ENCODE data around the gene CCDC183.

The CCDC183 gene

GRCh38 chr9:136851941-136852663, 56.0 kb downstream of the CCDC183 start, which contains the start of gene MAMDC4:
Gene MAMDC4, plus strand, starts transcription at chr9:136852346. Its CDS starts 71 bp downstream, at chr9:136852417.
- DNase-seq = no peak

GRCh38 chr9:136852664-136853595, 56.8 kb downstream of the CCDC183 start:
- DNase-seq = no peak

- DNase-seq = no peak
Observed at GRCh38 chr9:136853596-136854112, 57.5 kb downstream of the CCDC183 start.

- no peak for DNase-seq
Observed at GRCh38 chr9:136854113-136854841, 58.1 kb downstream of the CCDC183 start.

GRCh38 chr9:136854842-136855460, 58.8 kb downstream of the CCDC183 start:
- DNase-seq = no peak

GRCh38 chr9:136855461-136856078, 59.4 kb downstream of the CCDC183 start:
- no peak for DNase-seq

GRCh38 chr9:136856079-136856476, 59.9 kb downstream of the CCDC183 start:
- no peak for DNase-seq

- no peak for DNase-seq
Observed at GRCh38 chr9:136856541-136857141, 60.5 kb downstream of the CCDC183 start.

- DNase-seq = no peak
Observed at GRCh38 chr9:136857166-136857565, 61.0 kb downstream of the CCDC183 start.

Data from activated gamma-delta T cell treated with Interleukin-2 at 50 U/mL for 16 hours (primary cell).